K562 (cell line): Measurements from ENCODE around the gene CHMP5. TPM values are rescaled to one million over a fixed set of nuclear protein-coding genes. Genes with fewer than 3 reads are reported as not detected.

Experiments
- ARID1B ChIP-seq: fragments of 450-650 bp; IDR thresholded peaks from 2 replicates; pipeline ENCODE4 v1.6.1; 2016; ENCODE audit warnings: antibody characterized with exemption, mild to moderate bottlenecking, inconsistent platforms
- BRD9 ChIP-seq: fragments of 450-650 bp; IDR thresholded peaks from 2 replicates; pipeline ENCODE4 v1.6.1; 2018; ENCODE audit warnings: low read depth; ENCODE audit not compliant: partially characterized antibody
- CBX5 ChIP-seq: IDR thresholded peaks from 2 replicates; pipeline ENCODE4 v1.6.1; 2014; ENCODE audit warnings: low read depth, borderline replicate concordance
- ESRRA ChIP-seq: fragments of 450-650 bp; IDR thresholded peaks from 2 replicates; pipeline ENCODE4 v1.6.1; 2014; ENCODE audit warnings: low read depth, mild to moderate bottlenecking, moderate library complexity, borderline replicate concordance
- HDAC6 ChIP-seq: IDR thresholded peaks from 2 replicates; pipeline ENCODE4 v1.6.1; 2012; ENCODE audit warnings: low read depth, mild to moderate bottlenecking, control low read depth, inconsistent platforms, low read length, moderate library complexity
- ILF3 ChIP-seq: fragments of 450-650 bp; IDR thresholded peaks from 2 replicates; pipeline ENCODE4 v1.6.1; 2018; ENCODE audit warnings: antibody characterized with exemption, mild to moderate bottlenecking, moderate library complexity, borderline replicate concordance
- KAT8 ChIP-seq: fragments of 450-650 bp; IDR thresholded peaks from 2 replicates; pipeline ENCODE4 v1.6.1; 2016; ENCODE audit warnings: low read depth, mild to moderate bottlenecking
- PHTF2 ChIP-seq: fragments of 250-450 bp; sonication (Bioruptor Pico); IDR thresholded peaks from 2 replicates; pipeline ENCODE4 v1.5.0; 2021; ENCODE audit warnings: mild to moderate bottlenecking
- POLR2B ChIP-seq: fragments of 450-650 bp; IDR thresholded peaks from 2 replicates; pipeline ENCODE4 v1.6.1; 2018; ENCODE audit warnings: low read depth; ENCODE audit not compliant: partially characterized antibody
- POLR2H ChIP-seq: IDR thresholded peaks from 2 replicates; pipeline ENCODE4 v1.6.1; 2016; ENCODE audit warnings: missing genetic modification characterization, low read depth, mild to moderate bottlenecking, control low read depth, missing compliant biosample characterization, moderate library complexity
- PRPF4 ChIP-seq: fragments of 200-400 bp; formaldehyde crosslinking; IDR thresholded peaks from one replicate; pipeline ENCODE4 v1.6.1; 2017; ENCODE audit warnings: low read length, low read depth, mild to moderate bottlenecking; ENCODE audit not compliant: insufficient read depth, poor library complexity, severe bottlenecking
- RBFOX2 ChIP-seq: fragments of 200-400 bp; formaldehyde crosslinking; IDR thresholded peaks from 2 replicates; pipeline ENCODE4 v1.6.1; 2017; ENCODE audit warnings: low read depth, mild to moderate bottlenecking, low read length, moderate library complexity
- RBM22 ChIP-seq: fragments of 200-400 bp; formaldehyde crosslinking; IDR thresholded peaks from 2 replicates; pipeline ENCODE4 v1.6.1; 2018; ENCODE audit warnings: low read length, low read depth; ENCODE audit not compliant: poor library complexity, severe bottlenecking
- TCF3 ChIP-seq: sonication (generic); formaldehyde crosslinking; IDR thresholded peaks from 2 replicates; pipeline ENCODE4 v1.4.0; 2020; ENCODE audit warnings: mild to moderate bottlenecking, missing genetic modification reagents
- ZNF589 ChIP-seq: fragments of 200-800 bp; sonication (Bioruptor generic); IDR thresholded peaks from 2 replicates; pipeline ENCODE4 v1.6.1; 2016; ENCODE audit warnings: low read depth, missing genetic modification characterization, missing compliant biosample characterization
- ZNF695 ChIP-seq: fragments of 450-650 bp; formaldehyde crosslinking; IDR thresholded peaks from 2 replicates; pipeline ENCODE4 v1.4.0; 2020; ENCODE audit warnings: mild to moderate bottlenecking, moderate library complexity
- polyA plus RNA-seq, 8 experiments: library from polyadenylated mRNA; depleted of rRNA in 4 of 8; stranded (reverse) in 5 of 8; unstranded in 3 of 8; fragments of >200 nt; fragmentation: Nextera tagmentation in 2 of 8; fragmentation: Illumina TruSeq in 1 of 8; extraction: Ambion mirVana in 2 of 8; extraction: Trizol in 1 of 8; gene quantifications; 2 replicates each; pipeline versions ENCODE4 v1.2.1 to v1.2.3, GENCODE V29; 2011 to 2014; ENCODE audit warnings: inconsistent platforms in 1 of 8, missing spikeins in 1 of 8
- total RNA-seq, 7 experiments: library from RNA; depleted of rRNA in 6 of 7; stranded (reverse); fragments of >200 nt in 6 of 7; fragmentation: Illumina TruSeq in 2 of 7; extraction: Trizol in 2 of 7; gene quantifications; 2 replicates each; pipeline versions ENCODE4 v1.2.1 to v1.2.3, GENCODE V29; 2011 to 2021; ENCODE audit warnings: low replicate concordance in 1 of 7
- TF ChIP-seq, protein P1 (sequence below): sonication (generic); formaldehyde crosslinking; IDR thresholded peaks from 2 replicates; pipeline ENCODE4 v1.8.1; 2023; ENCODE audit warnings: mild to moderate bottlenecking, missing genetic modification reagents
- TF ChIP-seq, protein P2 (sequence below): fragments of 450-650 bp; IDR thresholded peaks from 2 replicates; pipeline ENCODE4 v1.6.1; 2016
- TF ChIP-seq, protein P3 (sequence below): sonication (generic); formaldehyde crosslinking; IDR thresholded peaks from 2 replicates; pipeline ENCODE4 v1.8.0; 2022; ENCODE audit warnings: missing genetic modification reagents, mild to moderate bottlenecking, moderate library complexity, borderline replicate concordance
- TF ChIP-seq, protein P4 (sequence below): IDR thresholded peaks from 2 replicates; pipeline ENCODE4 v1.6.1; 2014; ENCODE audit warnings: antibody characterized with exemption
- TF ChIP-seq, protein P5 (sequence below): sonication (generic); formaldehyde crosslinking; IDR thresholded peaks from 2 replicates; pipeline ENCODE4 v1.8.0; 2023; ENCODE audit warnings: mild to moderate bottlenecking, missing genetic modification reagents

Gene CHMP5
- total and polyA plus RNA-seq, 9 of the 15 experiments (the other 6 are each of a cell fraction or from before 2014, with no cell fraction given), result 36.0 to 105 (median 54.9) TPM

DNA sequence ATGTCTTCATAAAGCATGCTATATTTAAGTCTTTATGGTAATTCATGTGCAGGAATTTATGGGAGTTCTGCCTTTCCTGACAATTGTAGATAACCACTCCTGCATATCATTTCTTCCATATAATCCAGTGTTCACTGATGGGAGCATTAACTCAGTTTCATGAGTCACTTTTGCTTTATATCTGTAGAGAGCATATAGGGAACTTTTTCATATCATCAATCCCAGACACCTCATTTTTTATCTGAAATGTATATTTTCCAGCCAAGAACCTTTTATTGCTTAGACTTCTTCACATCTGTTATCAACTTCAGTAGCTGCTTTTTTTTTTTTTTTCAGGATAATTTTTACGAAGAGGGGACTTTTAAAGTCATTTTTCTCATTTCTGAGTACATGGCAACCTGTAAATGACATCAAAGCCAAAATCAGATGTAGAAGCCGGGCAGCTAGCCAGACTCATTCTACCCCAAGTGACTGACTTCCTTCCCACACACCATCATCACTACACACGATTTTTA lies 66.6 kb downstream of the CHMP5 start (continued):
- TF ChIP-seq HDAC6 (no peak), ARID1B (peak; percentile 93), TCF3 (CRISPR knock-in tag) (peak; percentile 89), ILF3 (no peak), ZNF695 (CRISPR knock-in tag) (no peak), CBX5 (no peak), RBM22 (no peak), RBFOX2 (no peak), ZNF589 (no peak), POLR2H (tag) (no peak), PHTF2 (CRISPR knock-in tag) (no peak), ESRRA (no peak), KAT8 (no peak), PRPF4 (no peak), BRD9 (no peak), POLR2B (no peak)
- TF ChIP-seq, protein P1, sequence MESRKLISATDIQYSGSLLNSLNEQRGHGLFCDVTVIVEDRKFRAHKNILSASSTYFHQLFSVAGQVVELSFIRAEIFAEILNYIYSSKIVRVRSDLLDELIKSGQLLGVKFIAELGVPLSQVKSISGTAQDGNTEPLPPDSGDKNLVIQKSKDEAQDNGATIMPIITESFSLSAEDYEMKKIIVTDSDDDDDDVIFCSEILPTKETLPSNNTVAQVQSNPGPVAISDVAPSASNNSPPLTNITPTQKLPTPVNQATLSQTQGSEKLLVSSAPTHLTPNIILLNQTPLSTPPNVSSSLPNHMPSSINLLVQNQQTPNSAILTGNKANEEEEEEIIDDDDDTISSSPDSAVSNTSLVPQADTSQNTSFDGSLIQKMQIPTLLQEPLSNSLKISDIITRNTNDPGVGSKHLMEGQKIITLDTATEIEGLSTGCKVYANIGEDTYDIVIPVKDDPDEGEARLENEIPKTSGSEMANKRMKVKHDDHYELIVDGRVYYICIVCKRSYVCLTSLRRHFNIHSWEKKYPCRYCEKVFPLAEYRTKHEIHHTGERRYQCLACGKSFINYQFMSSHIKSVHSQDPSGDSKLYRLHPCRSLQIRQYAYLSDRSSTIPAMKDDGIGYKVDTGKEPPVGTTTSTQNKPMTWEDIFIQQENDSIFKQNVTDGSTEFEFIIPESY, result no peak
- TF ChIP-seq, protein P2, sequence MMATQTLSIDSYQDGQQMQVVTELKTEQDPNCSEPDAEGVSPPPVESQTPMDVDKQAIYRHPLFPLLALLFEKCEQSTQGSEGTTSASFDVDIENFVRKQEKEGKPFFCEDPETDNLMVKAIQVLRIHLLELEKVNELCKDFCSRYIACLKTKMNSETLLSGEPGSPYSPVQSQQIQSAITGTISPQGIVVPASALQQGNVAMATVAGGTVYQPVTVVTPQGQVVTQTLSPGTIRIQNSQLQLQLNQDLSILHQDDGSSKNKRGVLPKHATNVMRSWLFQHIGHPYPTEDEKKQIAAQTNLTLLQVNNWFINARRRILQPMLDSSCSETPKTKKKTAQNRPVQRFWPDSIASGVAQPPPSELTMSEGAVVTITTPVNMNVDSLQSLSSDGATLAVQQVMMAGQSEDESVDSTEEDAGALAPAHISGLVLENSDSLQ, result 0 out of 2 replicates have a peak, but pooled peaks have one; percentile 4
- TF ChIP-seq, protein P3, sequence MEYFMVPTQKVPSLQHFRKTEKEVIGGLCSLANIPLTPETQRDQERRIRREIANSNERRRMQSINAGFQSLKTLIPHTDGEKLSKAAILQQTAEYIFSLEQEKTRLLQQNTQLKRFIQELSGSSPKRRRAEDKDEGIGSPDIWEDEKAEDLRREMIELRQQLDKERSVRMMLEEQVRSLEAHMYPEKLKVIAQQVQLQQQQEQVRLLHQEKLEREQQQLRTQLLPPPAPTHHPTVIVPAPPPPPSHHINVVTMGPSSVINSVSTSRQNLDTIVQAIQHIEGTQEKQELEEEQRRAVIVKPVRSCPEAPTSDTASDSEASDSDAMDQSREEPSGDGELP, result no peak
- TF ChIP-seq, protein P4, sequence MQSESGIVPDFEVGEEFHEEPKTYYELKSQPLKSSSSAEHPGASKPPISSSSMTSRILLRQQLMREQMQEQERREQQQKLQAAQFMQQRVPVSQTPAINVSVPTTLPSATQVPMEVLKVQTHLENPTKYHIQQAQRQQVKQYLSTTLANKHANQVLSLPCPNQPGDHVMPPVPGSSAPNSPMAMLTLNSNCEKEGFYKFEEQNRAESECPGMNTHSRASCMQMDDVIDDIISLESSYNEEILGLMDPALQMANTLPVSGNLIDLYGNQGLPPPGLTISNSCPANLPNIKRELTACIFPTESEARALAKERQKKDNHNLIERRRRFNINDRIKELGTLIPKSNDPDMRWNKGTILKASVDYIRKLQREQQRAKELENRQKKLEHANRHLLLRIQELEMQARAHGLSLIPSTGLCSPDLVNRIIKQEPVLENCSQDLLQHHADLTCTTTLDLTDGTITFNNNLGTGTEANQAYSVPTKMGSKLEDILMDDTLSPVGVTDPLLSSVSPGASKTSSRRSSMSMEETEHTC, result no peak
- TF ChIP-seq, protein P5, sequence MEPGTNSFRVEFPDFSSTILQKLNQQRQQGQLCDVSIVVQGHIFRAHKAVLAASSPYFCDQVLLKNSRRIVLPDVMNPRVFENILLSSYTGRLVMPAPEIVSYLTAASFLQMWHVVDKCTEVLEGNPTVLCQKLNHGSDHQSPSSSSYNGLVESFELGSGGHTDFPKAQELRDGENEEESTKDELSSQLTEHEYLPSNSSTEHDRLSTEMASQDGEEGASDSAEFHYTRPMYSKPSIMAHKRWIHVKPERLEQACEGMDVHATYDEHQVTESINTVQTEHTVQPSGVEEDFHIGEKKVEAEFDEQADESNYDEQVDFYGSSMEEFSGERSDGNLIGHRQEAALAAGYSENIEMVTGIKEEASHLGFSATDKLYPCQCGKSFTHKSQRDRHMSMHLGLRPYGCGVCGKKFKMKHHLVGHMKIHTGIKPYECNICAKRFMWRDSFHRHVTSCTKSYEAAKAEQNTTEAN (CRISPR knock-in tag), result no peak
